HCT116 (cell line): Measurements from ENCODE around the gene COL21A1. TPM values are rescaled to one million over a fixed set of nuclear protein-coding genes. Genes with fewer than 3 reads are reported as not detected.

ENCODE experiments used
- ATAC-seq: fragments of 200-7000 bp; cut with Tn5 transposase; 2 replicates; pipeline ENCODE4 v1.9.1; 2020; ENCODE audit warnings: mild to moderate bottlenecking, moderate library complexity
- BruUV-seq: library from RNA; stranded (reverse); fragments of 400-500 nt; replicated peaks from 2 replicates; lab custom pipeline; 2021; lab: Mats Ljungman, UMichigan
- CTCF ChIA-PET: fragments of 300-600 bp; sonication (Branson Sonifier 250); formaldehyde crosslinking; loops from one replicate; lab custom pipeline; 2021; ENCODE audit warnings: antibody characterized with exemption; lab: Charles Lee
- POLR2A ChIA-PET: fragments of 300-600, 350-600 bp; sonication (Branson Sonifier 250); formaldehyde crosslinking; loops from one replicate; lab custom pipeline; 2021; ENCODE audit warnings: antibody characterized with exemption; lab: Charles Lee
- RAD21 ChIA-PET, 2 experiments: fragments of 300-600 bp; sonication (Branson Sonifier 250); formaldehyde crosslinking; loops; one replicate each; lab custom pipeline; 2023; ENCODE audit warnings: low total read pairs in 2 of 2; ENCODE audit not compliant: uncharacterized antibody in 2 of 2, unreplicated experiment in 2 of 2, low non-redundant PET in 1 of 2; lab: Charles Lee
- DNase-seq: peaks from one replicate; pipeline ENCODE4 v3.0.0-alpha.2; 2010; ENCODE audit warnings: low read depth, low spot score
- H2AFZ ChIP-seq: fragments of 200-600 bp; shearing (Covaris generic), sonication (generic); 2 replicates; pipeline ENCODE4 v1.6.1; 2017; ENCODE audit warnings: low read depth, mixed run types, mixed read lengths, antibody characterized with exemption, low read length; ENCODE audit not compliant: poor library complexity, severe bottlenecking
- H3K27ac ChIP-seq: 2 replicates; pipeline ENCODE4 v1.5.1; 2012; ENCODE audit warnings: low read depth, low read length
- H3K27me3 ChIP-seq: fragments of 200-600 bp; sonication (generic); 2 replicates; pipeline ENCODE4 v1.6.1; 2016; ENCODE audit warnings: mixed run types, low read length, mixed read lengths; ENCODE audit not compliant: insufficient read depth
- H3K36me3 ChIP-seq, 2 experiments: fragments of 200-500 bp in 1 of 2; fragments of 200-600 bp in 1 of 2; sonication (Bioruptor generic) in 1 of 2; sonication (generic) in 1 of 2; 2 replicates each; pipeline versions ENCODE4 v1.5.1 to v1.6.1; 2014 to 2016; ENCODE audit warnings: low read length in 2 of 2, inconsistent platforms in 1 of 2, mixed read lengths in 1 of 2, mixed run types in 1 of 2; ENCODE audit not compliant: insufficient read depth in 2 of 2, control insufficient read depth in 1 of 2
- H3K4me1 ChIP-seq, 2 experiments: fragments of 200-600 bp in 1 of 2; sonication (generic) in 1 of 2; 2 replicates each; pipeline versions ENCODE4 v1.5.1 to v1.6.1; 2012 to 2017; ENCODE audit warnings: low read length in 2 of 2, inconsistent platforms in 1 of 2, mild to moderate bottlenecking in 1 of 2, mixed read lengths in 1 of 2, mixed run types in 1 of 2, moderate library complexity in 1 of 2; ENCODE audit not compliant: insufficient read depth in 2 of 2, control insufficient read depth in 1 of 2
- H3K4me2 ChIP-seq: fragments of 200-600 bp; sonication (generic); 2 replicates; pipeline ENCODE4 v1.6.1; 2017; ENCODE audit warnings: mixed run types, low read length, mixed read lengths
- H3K4me3 ChIP-seq, 2 experiments: fragments of 200-600 bp in 1 of 2; sonication (generic) in 1 of 2; replicated peaks in 1 of 2; 2 replicates each; pipeline ENCODE4 v1.5.1; 2011 to 2016; ENCODE audit warnings: low read length in 2 of 2, control low read depth in 1 of 2, low read depth in 1 of 2, mild to moderate bottlenecking in 1 of 2, mixed read lengths in 1 of 2, mixed run types in 1 of 2
- H3K79me2 ChIP-seq: fragments of 200-600 bp; sonication (generic); 2 replicates; pipeline ENCODE4 v1.6.1; 2017; ENCODE audit warnings: mild to moderate bottlenecking, mixed run types, low read length, moderate library complexity, mixed read lengths; ENCODE audit not compliant: insufficient read depth
- H3K9ac ChIP-seq: fragments of 200-600 bp; sonication (generic); 2 replicates; pipeline ENCODE4 v1.6.1; 2016; ENCODE audit warnings: low read length, mixed read lengths
- H3K9me2 ChIP-seq: fragments of 200-600 bp; sonication (generic), shearing (Covaris generic); 2 replicates; pipeline ENCODE4 v1.6.1; 2017; ENCODE audit warnings: mixed run types, mild to moderate bottlenecking, moderate library complexity; ENCODE audit not compliant: insufficient read depth
- H3K9me3 ChIP-seq, 2 experiments: fragments of 200-500 bp in 1 of 2; fragments of 200-600 bp in 1 of 2; sonication (Bioruptor generic) in 1 of 2; sonication (generic) in 1 of 2; 2 replicates each; pipeline ENCODE4 v1.6.1; 2014 to 2017; ENCODE audit warnings: low read length in 2 of 2, mixed read lengths in 2 of 2, inconsistent platforms in 1 of 2, low read depth in 1 of 2, mild to moderate bottlenecking in 1 of 2, mixed run types in 1 of 2, moderate library complexity in 1 of 2; ENCODE audit not compliant: control insufficient read depth in 1 of 2, insufficient read depth in 1 of 2
- H4K20me1 ChIP-seq: fragments of 200-600 bp; sonication (generic), shearing (Covaris generic); 2 replicates; pipeline ENCODE4 v1.6.1; 2017; ENCODE audit warnings: mixed run types, mild to moderate bottlenecking, moderate library complexity; ENCODE audit not compliant: insufficient read depth
- ELF1 ChIP-seq: IDR thresholded peaks from 2 replicates; pipeline ENCODE4 v1.6.1; 2012; ENCODE audit warnings: low read depth, borderline replicate concordance
- FOSL1 ChIP-seq: IDR thresholded peaks from 2 replicates; pipeline ENCODE4 v1.6.1; 2012; ENCODE audit warnings: low read depth
- REST ChIP-seq: IDR thresholded peaks from 2 replicates; pipeline ENCODE4 v1.6.1; 2012; ENCODE audit warnings: low read depth
- SRF ChIP-seq: IDR thresholded peaks from 2 replicates; pipeline ENCODE4 v1.6.1; 2012; ENCODE audit warnings: low read depth
- intact Hi-C: fragments of 100-400 bp; cut with micrococcal nuclease; formaldehyde crosslinking; loops from 2 replicates; pipeline ENCODE4 v1.10.0; 2022
- total RNA-seq: library from RNA; stranded (reverse); gene quantifications from one replicate; pipeline ENCODE4 v1.2.1, GENCODE V29; 2021; ENCODE audit not compliant: unreplicated experiment
- TF ChIP-seq, protein P1 (sequence below): IDR thresholded peaks from 2 replicates; pipeline ENCODE4 v1.6.1; 2011; ENCODE audit warnings: mild to moderate bottlenecking, low read length, moderate library complexity; ENCODE audit not compliant: insufficient replicate concordance; ENCODE audit errors: extremely low read depth

The COL21A1 gene
- total RNA-seq, 1 experiment from 2014 or later = not detected

GRCh38 chr6:56162081-56162480 is 85.3 kb downstream of the COL21A1 start:
- no peak overlapping the region for H3K4me3 ChIP-seq
- H4K20me1 ChIP-seq = no peaks in the 10 kb centered on the region
- no peaks in the 10 kb centered on the region for H3K9me3 ChIP-seq
- no peak overlapping the region for H3K27ac ChIP-seq
- no peaks in the 10 kb centered on the region for H3K4me1 ChIP-seq
- BruUV-seq = no TSS peak
- H3K27me3 ChIP-seq = no peaks in the 10 kb centered on the region
- no peaks in the 10 kb centered on the region for H3K36me3 ChIP-seq
- ATAC-seq (no peak), DNase-seq (no peak)
- H3K9ac ChIP-seq = no peak overlapping the region
- no peak overlapping the region for H2AFZ ChIP-seq
- no peaks in the 10 kb centered on the region for H3K79me2 ChIP-seq
- intact Hi-C loops = no loop called here
- no peaks in the 10 kb centered on the region for H3K9me2 ChIP-seq
- no peak overlapping the region for H3K4me2 ChIP-seq
- POLR2A ChIA-PET = no interaction called here
- no peak for TF ChIP-seq REST
- TF ChIP-seq, protein P1, sequence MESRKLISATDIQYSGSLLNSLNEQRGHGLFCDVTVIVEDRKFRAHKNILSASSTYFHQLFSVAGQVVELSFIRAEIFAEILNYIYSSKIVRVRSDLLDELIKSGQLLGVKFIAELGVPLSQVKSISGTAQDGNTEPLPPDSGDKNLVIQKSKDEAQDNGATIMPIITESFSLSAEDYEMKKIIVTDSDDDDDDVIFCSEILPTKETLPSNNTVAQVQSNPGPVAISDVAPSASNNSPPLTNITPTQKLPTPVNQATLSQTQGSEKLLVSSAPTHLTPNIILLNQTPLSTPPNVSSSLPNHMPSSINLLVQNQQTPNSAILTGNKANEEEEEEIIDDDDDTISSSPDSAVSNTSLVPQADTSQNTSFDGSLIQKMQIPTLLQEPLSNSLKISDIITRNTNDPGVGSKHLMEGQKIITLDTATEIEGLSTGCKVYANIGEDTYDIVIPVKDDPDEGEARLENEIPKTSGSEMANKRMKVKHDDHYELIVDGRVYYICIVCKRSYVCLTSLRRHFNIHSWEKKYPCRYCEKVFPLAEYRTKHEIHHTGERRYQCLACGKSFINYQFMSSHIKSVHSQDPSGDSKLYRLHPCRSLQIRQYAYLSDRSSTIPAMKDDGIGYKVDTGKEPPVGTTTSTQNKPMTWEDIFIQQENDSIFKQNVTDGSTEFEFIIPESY = no peak
- no peak for TF ChIP-seq ELF1
- no peak for TF ChIP-seq FOSL1
- no peak for TF ChIP-seq SRF
- RAD21 ChIA-PET = no interaction called here
- CTCF ChIA-PET = no interaction called here
